ENCODE results near the gene ATE1.

DNA sequence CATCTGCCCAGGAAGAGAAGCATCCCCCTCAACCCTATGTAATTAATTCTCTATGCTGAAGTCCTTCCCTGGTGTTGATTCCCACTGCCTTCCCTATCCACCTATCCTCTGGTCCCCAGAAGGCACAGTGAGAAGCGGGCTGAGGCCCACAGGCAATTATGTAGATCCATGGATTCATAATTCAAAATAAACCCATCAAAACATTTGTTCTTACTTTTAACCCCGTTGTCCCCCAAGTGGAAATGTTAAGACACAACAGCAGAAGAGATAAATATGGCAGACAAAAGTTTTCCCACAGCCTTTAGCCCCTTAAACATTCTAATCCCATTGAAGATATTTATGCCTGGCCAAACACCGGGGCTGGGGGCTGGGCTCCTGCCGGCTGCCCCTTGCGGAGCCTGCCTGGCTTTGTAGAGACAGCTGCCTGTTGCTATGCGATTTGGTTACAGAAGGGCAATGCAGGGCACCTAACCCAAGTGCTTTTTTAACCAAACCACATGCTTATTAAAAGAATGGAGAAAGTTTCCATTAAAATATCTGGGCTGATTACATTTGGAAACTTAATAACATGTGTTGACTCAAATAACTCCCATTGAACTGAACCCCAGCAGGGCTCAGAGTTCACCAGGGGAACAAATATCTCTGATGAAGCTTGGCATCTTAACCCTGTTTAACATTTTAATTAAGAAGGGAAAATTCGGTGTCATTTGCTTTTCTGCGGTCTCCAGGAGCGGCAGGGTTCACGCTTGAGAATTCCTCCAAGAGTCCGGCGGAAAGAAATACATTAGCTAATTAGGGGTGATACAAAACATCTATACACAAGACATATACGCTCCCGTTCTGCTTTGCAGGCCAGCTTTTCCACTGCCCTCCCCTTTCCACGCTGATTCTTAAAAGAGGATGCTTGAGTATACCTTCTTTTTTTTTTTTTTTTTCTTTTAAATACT lies 218.8 kb downstream of the ATE1 start:
- TF ChIP-seq CTCF (IDR thresholded peaks at IDR 0.05) = no peak
- no peak for TF ChIP-seq POLR2AphosphoS5 (IDR thresholded peaks at IDR 0.05)

All from stomach (tissue), 4 donors.